NCI-H1048 (cell line): ENCODE results near the gene MCM9.
"Not testable (repeated sequence)": the region's sequence is repeated elsewhere in the genome, so short reads cannot be mapped to it uniquely, and the experiment has no call there.

Experiments used
- DNase-seq: peaks from one replicate; lab custom pipeline; 2025; lab: John Stamatoyannopoulos, UW

MCM9 gene

DNA sequence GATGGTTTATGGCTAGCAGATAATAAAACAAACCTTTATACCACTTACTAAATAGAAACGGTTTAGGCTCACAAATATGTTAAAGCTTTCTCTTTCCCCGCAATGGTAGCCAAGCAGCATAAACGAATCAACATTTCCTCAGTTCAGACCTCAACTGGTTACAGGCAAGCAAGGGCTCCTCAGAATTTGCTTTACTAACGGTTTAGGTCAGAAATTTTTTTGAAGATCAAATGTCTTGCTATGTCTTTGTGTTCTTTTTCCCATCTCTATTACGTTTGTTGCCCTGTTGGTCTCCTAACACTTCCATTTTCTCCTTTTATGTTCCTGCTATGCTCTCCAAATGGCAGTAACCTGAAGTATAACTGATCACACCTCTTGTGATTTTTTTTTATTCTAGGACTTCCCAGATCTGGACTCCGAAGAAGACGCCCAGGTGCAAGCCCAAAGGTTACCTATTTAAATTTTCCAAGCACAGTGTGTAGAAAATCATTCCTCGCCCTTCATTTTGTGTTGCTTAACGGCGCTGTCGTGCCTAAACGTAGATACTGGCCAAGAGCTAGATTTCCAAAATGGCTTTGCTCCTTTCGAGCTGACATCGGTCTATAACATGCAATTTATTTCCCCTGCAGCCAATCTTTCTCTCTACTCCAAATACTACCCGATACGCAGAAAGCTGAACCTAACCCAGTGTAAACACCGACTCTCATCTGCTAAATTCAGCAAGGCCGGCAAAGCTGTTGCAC, 41.7 kb downstream of the MCM9 start:
- no peak for DNase-seq

DNA sequence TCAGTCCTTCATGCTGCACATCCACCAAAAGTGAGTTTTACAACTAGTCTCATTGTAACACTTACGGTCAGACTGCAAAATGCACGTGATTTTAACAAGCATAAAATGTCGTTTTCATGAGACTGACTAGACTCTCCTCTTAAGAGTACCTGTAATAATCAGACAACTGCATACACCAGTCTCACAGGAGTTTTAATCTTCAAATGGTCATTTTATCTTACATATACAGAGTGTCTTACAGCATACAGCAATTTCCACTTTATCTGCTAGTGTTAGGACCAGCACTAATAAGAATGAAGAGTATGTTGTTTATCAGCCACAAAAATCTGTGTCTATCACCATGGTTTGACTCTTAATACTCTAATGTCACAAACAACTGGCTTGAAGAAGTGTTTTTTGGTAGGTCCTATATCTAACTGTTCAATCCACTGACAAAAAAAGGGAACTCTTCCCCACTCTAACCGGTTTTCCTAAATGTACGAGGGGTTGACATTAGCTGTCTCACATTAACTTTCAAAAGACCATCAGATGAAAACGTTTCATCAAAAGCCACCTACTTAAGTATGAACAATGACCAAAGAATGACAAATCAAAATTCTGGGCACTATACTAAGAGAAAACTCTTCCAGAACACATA, 42.5 kb downstream of the MCM9 start:
- DNase-seq = no peak

DNA sequence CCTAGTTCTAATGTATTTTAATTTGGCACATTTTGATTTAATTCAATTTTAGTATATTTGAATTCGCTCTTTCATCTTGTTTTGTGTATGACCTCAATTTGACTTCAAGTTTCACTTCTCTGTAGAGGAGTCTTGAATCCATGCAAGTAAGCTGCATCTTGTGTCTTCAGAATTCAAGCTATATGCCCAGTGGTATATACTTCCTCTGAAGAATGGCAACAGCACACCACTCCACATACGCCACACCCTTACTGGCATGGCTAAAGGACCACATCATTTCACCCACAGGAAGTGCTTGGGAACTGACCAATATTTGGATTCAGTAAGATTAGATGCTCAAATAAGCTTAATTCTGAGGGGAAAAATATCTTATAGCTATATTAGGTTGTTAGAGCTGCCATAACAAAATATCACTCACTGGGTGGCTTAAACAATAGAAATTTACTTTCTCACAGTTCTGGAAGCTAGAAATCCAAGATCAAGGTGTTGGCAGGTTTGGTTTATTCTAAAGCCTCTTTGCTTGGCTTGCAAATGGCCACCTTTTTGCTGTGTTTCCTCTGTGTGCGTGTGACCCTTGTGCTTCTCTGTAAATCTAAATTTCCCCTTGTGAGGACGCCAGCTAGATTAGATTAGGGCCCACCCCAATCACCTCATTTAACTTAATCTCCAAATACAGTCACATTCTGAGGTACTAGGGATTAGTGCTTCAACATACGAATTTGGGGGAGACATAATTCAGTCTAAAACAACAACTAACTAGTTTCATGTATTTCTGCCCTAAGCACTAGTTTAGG, 43.8 kb downstream of the MCM9 start:
- DNase-seq = no peak

DNA sequence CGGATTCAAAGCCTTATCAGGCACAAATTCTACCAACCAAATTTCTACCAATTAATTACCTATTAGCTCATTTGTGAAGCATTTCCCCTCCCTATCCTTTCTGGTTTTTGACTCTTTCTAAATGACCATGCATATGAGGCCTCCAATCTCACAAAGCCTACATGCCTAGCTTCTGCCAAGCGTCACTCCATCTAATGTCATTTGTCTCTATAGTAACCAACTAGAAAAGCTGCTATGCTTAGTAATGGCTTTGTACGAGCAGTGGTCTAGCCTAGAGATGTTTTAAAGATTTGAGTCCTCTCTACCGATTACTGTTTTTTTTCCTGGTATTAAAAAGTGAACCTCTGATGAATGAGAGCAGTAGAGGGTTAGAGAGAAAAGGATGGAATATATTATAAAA, 45.8 kb downstream of the MCM9 start:
- DNase-seq = no peak

DNA sequence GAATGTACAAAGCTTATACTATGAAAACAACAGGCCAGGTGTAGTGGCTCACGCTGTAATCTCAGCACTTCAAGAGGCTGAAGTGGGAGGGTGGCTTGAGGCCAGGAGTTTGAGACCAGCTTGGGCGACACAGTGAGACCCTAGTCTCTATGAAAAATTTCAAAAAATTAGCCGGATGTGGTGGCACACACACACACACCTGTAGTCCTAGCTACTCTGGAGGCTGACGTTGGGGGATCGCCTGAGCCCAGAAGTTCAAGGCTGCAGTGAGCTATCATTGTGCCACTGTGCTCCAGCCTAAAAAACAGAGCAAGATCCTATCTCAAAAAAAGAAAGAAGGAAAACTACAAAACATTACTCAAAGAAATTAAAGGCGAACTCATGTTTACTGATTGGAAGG, 48.3 kb downstream of the MCM9 start:
- no peak for DNase-seq

DNA sequence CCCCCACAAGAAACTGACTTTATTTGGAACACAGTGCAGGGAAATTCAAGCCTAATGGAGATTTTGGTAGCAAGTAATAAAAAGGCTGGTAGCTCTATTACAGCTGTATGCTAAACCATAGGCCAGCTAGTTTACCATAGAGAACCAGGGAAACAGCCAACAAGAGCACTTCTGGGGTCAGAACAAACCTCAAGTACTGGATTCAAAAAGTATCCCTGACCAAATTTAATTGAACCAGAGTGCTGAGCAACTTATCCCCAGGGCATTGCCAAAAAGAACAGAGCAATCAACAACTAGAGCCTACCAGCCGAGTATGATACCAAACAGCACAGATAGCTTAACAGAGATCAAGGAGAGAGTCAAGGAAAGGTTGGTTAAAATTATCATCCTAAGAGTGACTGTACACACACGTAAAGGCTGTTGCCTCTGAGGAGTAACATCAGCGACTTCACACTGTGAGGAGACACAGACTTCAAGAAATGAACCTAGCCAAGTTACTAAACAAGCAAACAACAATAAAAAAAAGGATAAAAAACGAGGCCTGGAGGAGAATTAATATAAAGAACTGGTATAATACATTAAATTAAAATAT, 52.5 kb downstream of the MCM9 start:
- DNase-seq = no peak

DNA sequence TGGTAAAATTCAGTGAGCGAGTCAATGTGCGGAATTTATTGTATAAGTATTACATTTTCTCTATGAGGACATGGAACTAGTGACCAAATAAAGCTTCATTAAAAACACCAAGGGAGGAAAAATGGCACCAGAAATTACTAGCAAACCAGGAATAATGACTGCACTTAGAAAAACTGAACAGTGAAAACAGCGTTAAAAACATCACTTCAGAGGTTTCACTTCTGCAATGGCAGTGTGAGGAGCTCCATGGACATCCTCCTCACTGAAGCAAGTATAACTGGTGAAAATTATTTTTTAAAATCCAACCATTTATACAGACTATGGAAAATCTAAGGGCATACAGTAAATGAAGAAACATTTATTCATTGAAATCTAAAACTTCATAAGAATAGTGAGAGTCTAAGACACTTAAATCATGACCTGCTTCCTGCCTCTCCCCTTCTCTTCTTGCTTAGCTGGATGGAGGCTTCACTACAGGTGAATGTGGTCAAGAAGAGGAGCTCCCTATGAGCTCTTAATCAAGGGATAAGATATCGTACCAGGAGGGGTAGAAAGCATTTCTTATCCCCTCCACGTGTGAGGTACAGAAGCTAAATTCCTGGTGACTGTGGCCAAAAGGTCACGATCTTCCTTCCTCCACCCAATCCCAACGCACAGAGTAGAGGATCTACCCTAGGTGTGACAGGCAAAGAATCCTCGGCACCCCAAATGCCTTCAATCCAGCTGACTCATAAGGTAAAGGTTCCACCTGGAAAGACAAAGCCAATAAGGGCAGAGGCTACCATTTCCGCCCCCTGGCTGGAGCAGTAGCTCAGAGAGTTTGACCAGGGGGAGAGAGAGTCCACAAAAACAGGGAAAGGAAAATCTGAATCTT, 53.3 kb downstream of the MCM9 start:
- no peak for DNase-seq

DNA sequence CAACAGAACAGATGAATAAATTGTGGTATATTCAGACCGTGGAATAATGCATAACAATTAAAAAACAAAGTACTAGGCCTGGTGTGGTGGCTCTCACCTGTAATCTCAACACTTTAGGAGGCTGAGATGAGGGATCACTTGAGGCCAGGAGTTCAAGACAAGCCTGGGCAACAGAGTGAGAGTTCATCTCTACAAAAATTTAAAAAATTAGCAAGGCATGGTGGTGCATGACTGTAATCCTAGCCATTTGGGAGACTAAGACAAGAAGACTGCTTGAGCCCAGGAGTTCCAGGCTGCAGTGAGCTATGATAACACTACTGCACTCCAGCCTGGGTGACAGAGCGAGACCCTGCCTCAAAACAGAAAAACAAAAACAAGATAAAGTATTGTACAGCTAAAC, 57.2 kb downstream of the MCM9 start:
- no peak for DNase-seq

DNA sequence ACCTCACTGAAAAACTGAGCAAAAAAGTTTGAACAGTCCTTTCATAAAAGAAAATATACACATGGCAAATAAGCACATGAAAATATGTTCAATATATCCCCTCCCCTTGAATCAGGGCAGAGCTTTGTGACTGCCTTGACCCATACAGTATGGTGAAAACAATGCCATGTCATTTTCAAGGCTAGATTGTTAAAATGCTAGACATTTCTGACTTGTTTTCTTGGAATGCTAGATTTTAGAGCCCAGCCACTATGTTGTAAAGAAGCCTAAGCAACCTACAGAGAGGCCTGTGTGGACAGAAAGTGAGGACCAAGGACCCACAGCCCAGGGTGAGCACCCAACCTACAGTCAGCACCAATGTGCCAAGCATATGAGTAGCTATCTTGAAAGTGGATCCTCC, 58.1 kb downstream of the MCM9 start:
- DNase-seq = no peak

DNA sequence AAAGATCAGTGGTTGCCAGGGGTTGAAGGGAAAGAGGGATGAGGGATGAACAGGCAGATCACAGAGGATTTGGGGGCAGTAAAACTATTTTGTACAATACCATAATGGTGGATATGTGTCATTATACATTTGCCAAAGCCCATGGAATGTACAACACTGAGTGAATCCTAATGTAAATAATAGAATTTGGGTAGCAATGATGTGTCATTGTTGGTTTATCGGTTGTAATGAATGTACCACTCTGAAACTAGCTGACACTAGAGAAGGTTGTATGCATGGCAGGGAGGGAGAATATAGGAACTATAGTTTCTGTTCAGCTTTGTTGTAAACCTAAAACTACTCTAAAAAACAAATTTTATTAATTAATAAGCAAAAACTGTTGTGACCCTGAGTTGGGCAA, 58.8 kb downstream of the MCM9 start:
- DNase-seq = no peak

DNA sequence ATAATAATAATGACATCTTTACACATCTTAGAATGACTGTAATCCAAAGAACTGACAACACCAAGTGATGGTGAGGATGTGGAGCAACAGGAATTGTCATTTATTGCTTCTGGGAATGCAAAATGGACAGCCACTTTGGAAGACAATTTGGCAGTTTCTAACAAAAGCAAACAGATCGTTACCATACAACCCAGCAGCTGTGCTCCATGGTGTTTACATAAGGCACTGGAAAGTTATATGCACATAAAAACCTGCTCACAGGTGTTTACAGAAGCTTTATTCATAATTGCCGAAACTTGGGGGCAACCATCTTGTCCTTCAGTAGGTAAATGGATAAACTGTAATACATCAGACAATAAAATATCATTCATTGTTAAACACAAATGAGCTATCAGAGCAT, 59.3 kb downstream of the MCM9 start:
- DNase-seq = no peak

DNA sequence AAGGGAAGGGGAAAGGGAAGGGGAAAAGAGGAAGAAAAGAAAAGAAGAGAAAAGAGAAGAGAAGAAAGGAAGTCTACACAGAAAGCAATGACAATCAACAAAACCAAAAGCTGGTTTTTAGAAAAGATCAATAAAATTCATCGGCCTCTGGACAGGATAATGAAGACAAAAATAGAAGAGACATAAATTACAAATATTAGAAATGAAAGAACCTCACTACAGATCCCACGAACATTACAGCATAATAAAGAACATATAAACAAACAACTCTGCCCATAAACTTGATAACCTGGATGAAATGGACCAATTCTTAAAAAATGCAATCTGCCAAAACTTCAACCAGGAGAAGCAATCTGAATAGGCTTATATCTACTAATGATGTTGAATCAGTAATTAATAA, 61.7 kb downstream of the MCM9 start:
- DNase-seq = no peak

DNA sequence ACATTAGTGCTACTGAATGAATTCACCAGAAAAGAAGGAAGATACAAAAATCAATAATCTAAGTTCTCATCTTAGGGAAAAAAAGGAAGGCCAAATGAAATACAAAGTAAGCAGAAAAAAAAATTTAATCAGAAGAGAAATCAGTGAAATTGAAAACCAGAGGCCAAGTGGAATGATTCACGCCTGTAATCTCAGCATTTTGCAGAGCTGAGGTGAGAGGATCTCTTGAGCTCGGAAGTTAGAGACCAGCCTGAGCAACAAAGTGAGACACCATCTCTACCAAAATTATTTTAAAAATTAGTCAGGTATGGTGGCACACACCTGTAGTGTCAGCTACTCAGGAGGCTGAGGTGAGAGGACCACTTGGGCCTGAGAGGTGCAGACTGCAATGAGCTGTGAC, 62.2 kb downstream of the MCM9 start:
- no peak for DNase-seq

DNA sequence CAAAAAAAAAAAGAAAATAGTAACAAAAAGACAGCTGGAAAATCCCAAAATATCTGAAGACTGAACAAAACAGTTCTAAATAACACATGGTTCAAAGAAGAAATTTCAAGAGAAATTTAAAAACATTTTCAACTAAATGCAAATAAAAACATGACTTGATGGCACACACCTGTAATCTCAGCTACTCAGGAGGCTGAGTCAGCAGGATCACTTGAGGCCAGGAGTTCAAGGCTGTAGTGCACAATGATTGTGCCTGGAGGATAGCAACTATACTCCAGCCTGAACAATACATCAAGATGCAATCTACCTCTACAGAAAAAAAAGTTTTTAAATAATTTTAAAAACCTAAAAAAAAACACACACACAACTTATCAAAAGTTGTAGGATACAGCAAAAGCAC, 62.6 kb downstream of the MCM9 start:
- DNase-seq = no peak

DNA sequence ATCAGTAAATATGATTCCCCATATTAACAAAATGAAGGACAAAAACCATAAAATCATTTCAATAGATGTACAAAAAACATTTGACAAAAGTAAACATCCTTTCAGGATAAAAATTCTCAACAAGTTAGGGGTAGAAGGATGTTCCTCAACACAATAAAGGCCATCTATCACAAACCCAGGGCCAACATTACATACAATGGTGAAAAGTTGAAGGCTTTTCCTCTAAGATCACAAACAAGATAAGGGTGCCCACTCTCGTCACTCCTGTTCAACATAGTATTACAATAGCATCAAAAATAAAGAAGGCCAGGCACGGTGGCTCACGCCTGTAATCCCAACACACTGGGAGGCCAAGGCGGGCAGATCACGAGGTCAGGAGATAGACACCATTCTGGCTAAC, 63.6 kb downstream of the MCM9 start:
- DNase-seq = no peak

DNA sequence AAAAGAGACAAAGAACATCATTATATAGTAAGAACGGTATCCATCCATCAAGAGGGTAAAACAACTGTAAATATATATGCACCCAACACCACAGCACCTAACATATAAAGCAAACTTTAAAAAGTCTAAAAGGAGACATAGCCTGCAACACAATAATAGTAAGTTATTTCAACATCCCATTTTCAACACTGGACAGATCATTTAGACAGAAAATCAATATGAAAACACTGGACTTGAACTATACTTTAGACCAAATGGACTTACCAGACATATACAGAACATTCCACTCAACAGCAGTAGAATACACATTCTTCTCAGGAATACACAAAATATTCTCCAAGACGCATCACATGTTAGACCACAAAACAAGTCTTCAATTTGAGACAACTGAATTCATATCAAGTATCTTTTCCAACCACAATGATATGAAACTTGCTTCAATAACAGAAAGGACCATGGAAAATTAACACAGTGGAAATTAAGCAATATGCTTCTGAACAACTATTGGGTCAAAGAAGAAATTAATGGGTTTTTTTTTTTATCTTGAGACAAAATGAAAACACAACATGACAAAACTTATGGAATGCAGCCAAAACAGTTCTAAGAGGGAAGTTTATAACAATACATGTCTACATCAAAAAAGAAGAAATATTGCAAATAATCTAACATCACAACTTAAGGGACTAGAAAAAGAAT, 64.9 kb downstream of the MCM9 start:
- DNase-seq = no peak

DNA sequence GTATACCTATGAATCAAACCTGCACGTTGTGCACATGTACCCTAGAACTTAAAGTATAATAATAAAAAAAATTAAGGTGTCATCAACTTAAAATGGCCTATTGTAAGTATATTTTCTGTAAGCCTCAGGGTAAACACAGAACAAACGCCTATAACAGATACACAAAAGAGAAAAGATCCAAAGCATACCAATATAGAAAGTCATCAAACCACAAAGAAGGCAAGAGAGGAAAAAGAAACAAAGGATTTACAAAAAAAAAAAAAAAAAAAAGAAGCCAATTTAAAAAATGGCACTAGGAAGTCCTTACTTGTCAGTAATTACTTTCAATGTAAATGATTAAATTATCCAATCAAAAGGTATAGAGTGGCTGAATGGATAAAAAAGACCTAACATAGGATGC, 65.6 kb downstream of the MCM9 start:
- no peak for DNase-seq

DNA sequence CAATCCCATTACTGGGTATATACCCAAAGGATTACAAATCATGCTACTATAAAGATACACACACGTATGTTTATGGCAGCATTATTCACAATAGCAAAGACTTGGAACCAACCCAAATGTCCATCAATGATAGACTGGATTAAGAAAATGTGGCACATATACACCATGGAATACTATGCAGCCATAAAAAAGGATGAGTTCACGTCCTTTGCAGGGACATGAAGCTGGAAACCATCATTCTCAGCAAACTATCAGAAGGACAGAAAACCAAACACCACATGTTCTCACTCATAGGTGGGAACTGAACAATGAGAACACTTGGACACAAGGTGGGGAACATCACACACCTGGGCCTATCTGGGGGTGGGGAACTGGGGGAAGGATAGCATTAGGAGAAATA, 66.1 kb downstream of the MCM9 start:
- not testable (repeated sequence) for DNase-seq

DNA sequence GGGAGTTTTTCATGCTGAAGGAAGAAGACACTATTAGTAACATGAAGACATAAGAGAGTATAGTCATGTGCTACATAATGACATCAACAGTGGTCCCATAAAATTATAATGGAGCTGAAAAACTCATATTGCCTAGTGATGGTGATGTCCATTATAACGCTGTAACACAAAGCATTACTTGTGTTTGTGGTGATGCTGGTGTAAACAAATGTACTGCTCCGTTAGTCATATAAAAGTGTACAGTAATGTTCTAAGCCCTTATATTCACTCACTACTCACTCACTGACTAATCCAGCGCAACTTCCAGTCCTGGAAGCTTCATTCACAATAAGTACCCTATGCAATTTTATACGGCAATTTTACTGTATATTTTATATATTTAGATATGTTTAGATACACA, 67.8 kb downstream of the MCM9 start:
- no peak for DNase-seq

DNA sequence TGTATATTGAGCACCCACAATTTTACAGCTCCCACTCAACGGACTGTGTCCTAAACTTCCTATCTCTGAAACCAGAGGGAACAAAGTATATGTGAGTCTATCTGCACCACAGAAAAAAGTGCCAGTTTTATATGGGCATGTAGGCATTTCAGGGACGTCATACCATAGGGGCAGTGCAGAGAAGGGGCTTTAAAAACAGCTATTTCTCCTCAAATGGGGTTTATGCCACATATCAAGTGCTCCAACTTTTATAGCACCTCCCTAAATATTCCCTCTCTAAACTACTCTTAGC, 69.9 kb downstream of the MCM9 start:
- DNase-seq = no peak

DNA sequence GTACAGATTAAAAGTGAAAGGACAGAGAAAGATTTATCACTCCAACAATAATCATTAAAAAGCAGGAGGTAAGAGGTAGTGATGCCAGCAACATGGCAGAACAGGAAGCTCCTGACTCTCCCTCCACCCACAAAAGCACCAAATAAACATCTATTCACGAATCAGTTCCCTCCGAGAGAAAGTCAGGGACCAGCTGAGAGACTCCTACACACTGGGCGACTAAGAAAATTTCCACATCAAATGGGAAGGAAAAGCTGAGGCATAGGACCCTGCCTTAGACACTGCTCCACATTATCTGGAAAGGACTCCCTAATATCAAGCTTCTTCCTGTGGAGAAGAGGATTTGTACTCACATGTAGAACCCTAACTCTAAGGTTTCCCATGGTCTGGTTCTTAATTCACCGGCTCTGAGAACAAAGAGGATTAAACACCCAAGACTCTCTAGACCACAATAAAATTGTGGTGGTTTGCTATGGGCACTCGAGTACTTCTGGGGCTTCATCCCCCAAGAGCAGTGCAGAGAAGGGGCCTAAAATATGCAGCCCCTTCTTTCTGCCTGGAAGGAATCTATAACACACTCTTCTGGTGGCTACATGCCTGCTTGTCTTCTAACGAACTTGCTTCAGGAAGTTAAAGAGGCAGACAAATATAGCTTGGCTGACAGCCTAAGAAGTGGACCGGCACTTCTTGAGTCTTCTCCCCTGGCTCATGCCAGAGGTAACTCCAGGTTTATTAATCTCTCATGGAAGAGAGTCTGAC, 70.4 kb downstream of the MCM9 start:
- DNase-seq = no peak
